ENCODE results near the gene TBC1D22A.
A peak's percentile ranks its signal among the peaks of the same experiment; 100 is the strongest.
"Not testable (repeated sequence)": the region's sequence is repeated elsewhere in the genome, so short reads cannot be mapped to it uniquely, and the experiment has no call there.

Gene TBC1D22A

GRCh38 chr22:46762238-46763050 lies at the start of gene TBC1D22A:
Gene TBC1D22A (plus strand): TSS chr22:46762650. CDS start chr22:46762787, 137 bp downstream.
- DNase-seq = peak; percentile 94

- no peak for DNase-seq
These were observed 47.9 kb upstream of the TBC1D22A start for GRCh38 chr22:46714550-46714949.

GRCh38 chr22:46719921-46720320 lies 42.5 kb upstream of the TBC1D22A start:
- no peak for DNase-seq

GRCh38 chr22:46721501-46722085 lies 40.9 kb upstream of the TBC1D22A start:
- no peak for DNase-seq

- DNase-seq = no peak
These were observed 38.6 kb upstream of the TBC1D22A start for GRCh38 chr22:46723882-46724281.

GRCh38 chr22:46725096-46725495 lies 37.4 kb upstream of the TBC1D22A start:
- DNase-seq = no peak

- DNase-seq = no peak
These were observed 36.1 kb upstream of the TBC1D22A start for GRCh38 chr22:46726066-46726985.

GRCh38 chr22:46726986-46727317 lies 35.5 kb upstream of the TBC1D22A start:
- DNase-seq = no peak

- no peak for DNase-seq
These were observed 34.6 kb upstream of the TBC1D22A start for GRCh38 chr22:46727813-46728364.

- no peak for DNase-seq
These were observed 34.0 kb upstream of the TBC1D22A start for GRCh38 chr22:46728470-46728869.

- DNase-seq = no peak
These were observed 31.7 kb upstream of the TBC1D22A start for GRCh38 chr22:46730568-46731245.

GRCh38 chr22:46731246-46732040 lies 31.0 kb upstream of the TBC1D22A start:
- DNase-seq = no peak

GRCh38 chr22:46732041-46732379 lies 30.4 kb upstream of the TBC1D22A start:
- DNase-seq = no peak

GRCh38 chr22:46732513-46732912 lies 29.9 kb upstream of the TBC1D22A start:
- no peak for DNase-seq

GRCh38 chr22:46734213-46734722 lies 28.2 kb upstream of the TBC1D22A start:
- DNase-seq = not testable (repeated sequence)

GRCh38 chr22:46734830-46735453 lies 27.5 kb upstream of the TBC1D22A start:
- DNase-seq = peak; percentile 75

- DNase-seq = no peak
These were observed 26.5 kb upstream of the TBC1D22A start for GRCh38 chr22:46735747-46736608.

- DNase-seq = no peak
These were observed 25.7 kb upstream of the TBC1D22A start for GRCh38 chr22:46736705-46737104.

GRCh38 chr22:46737105-46737975 lies 25.1 kb upstream of the TBC1D22A start:
- DNase-seq = peak; percentile 69
